Transverse colon (tissue), 4 donors: ENCODE data around the gene CISH. TPM values are rescaled to one million over a fixed set of nuclear protein-coding genes. Genes with fewer than 3 reads are reported as not detected.

Experiments used
- DNase-seq: peaks from one replicate; pipeline ENCODE4 v3.0.0-alpha.2; 2019
- H3K27ac ChIP-seq, 4 donors: fragments of 200-600 bp; sonication (generic); 2 replicates each; pipeline ENCODE4 v1.5.1; 2016 to 2018; ENCODE audit warnings: inconsistent platforms in 4 of 4
- H3K27me3 ChIP-seq: fragments of 200-600 bp; sonication (generic); 2 replicates; pipeline ENCODE4 v1.5.1; 2017; ENCODE audit warnings: inconsistent platforms
- H3K36me3 ChIP-seq, 4 donors: fragments of 200-600 bp; sonication (generic); 2 replicates each; pipeline ENCODE4 v1.5.1; 2017 to 2019; ENCODE audit warnings: inconsistent platforms in 4 of 4
- H3K4me1 ChIP-seq, 4 donors: fragments of 200-600 bp; sonication (generic); 2 replicates each; pipeline ENCODE4 v1.5.1; 2017 to 2020; ENCODE audit warnings: inconsistent platforms in 4 of 4
- H3K4me3 ChIP-seq, 4 donors: fragments of 200-600 bp; sonication (generic); 1 replicate in 1 of 4; 2 replicates in 3 of 4; pipeline versions ENCODE4 v1.5.1 to v1.6.1; 2017 to 2019; ENCODE audit warnings: inconsistent platforms in 4 of 4
- H3K9me3 ChIP-seq, 2 donors: fragments of 200-600 bp; sonication (generic); 2 replicates each; pipeline ENCODE4 v1.5.1; 2017 to 2019; ENCODE audit warnings: inconsistent platforms in 2 of 2
- CTCF ChIP-seq, 5 experiments: fragments of 200-600 bp in 3 of 5; fragments of 450-650 bp in 2 of 5; sonication (generic) in 3 of 5; IDR thresholded peaks; 1 replicate in 2 of 5; 2 replicates in 3 of 5; pipeline ENCODE4 v1.5.1; 2016 to 2017; ENCODE audit warnings: antibody characterized with exemption in 5 of 5, inconsistent platforms in 3 of 5, mild to moderate bottlenecking in 2 of 5, moderate library complexity in 1 of 5
- EP300 ChIP-seq: sonication (generic); formaldehyde crosslinking; IDR thresholded peaks from one replicate; pipeline ENCODE4 v1.6.1; 2017; ENCODE audit warnings: antibody characterized with exemption, low read depth
- POLR2A ChIP-seq: fragments of 450-650 bp; IDR thresholded peaks from one replicate; pipeline ENCODE4 v1.6.1; 2016; ENCODE audit warnings: antibody characterized with exemption, mild to moderate bottlenecking, moderate library complexity
- POLR2AphosphoS5 ChIP-seq, 3 donors: sonication (generic); formaldehyde crosslinking; IDR thresholded peaks; one replicate each; pipeline ENCODE4 v1.6.1; 2016; ENCODE audit warnings: antibody characterized with exemption in 3 of 3
- WGBS, 2 donors: methylation state at CpG; one replicate each; pipeline ENCODE4 v1.1.5; 2018; ENCODE audit warnings: low coverage in 1 of 2; 5-methylcytosine and 5-hydroxymethylcytosine counted together
- in situ Hi-C, 4 donors: fragments of 200-750 bp; cut with MboI; loops; one replicate each; pipeline versions ENCODE4 v1.15.0 to v1.15.1; 2017; ENCODE audit warnings: low sequenced_read_pairs in 3 of 4, low pct_ligation_motif_present in 1 of 4, low pct_unique_long_range_greater_than_20kb in 1 of 4
- intact Hi-C: fragments of 100-400 bp; cut with DNase I; formaldehyde crosslinking; loops from one replicate; pipeline ENCODE4 v1.15.1; 2023; ENCODE audit warnings: low total_unique reads
- total RNA-seq, 4 donors: library from RNA; depleted of rRNA; stranded (reverse); fragments of >200 nt; gene quantifications; one replicate each; pipeline ENCODE4 v1.1.0, GENCODE V29; 2016

Gene CISH
- total RNA-seq, 4 donors from 2014 or later = 3.0 to 15.9 (median 9.2) TPM

GRCh38 chr3:50644561-50644960, 33.0 kb upstream of the CISH start:
- Histone ChIP-seq H3K27ac (no peak overlapping the region), H3K36me3 (peaks cover 0 to 17% (median 5%) of the 10 kb centered on the region in 4 donors), H3K4me1 (no peaks in the 10 kb centered on the region), H3K27me3 (no peaks in the 10 kb centered on the region), H3K4me3 (no peak overlapping the region), H3K9me3 (no peaks in the 10 kb centered on the region)
- intact Hi-C loops (no loop called here), in situ Hi-C loops (no loop called here)
- TF ChIP-seq EP300 = no peak
- TF ChIP-seq POLR2AphosphoS5 (IDR thresholded peaks at IDR 0.05) = no peak
- TF ChIP-seq POLR2A = no peak
- no peak for TF ChIP-seq CTCF (IDR thresholded peaks at IDR 0.05)
- WGBS, 2 donors = 84% methylated on average over 7 of the region's 7 CpGs; no CpG with 5 or more reads in 1 of the 2 donors
- DNase-seq = no peak

DNA sequence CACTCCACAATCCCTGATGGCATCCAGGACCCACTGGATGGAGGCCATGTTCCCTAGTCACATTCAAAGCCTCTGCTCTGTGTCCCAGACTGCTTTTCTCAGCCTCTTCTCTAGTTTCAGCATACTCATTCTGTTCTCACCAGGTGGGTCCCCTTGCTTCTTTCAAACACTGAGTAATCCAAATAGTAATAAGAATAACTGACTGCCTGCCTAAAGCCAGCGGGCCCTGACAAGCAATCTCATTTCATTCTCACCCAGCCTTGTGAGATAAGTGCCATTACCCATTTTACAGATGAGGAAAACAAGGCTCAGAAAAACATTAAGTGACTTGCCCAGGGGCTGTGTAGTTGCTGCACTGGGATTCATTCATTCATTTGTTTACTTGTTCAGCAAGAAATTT, 30.8 kb upstream of the CISH start:
- no peak for DNase-seq
- Histone ChIP-seq H3K27ac (no peak overlapping the region), H3K27me3 (no peaks in the 10 kb centered on the region), H3K4me1 (peaks cover 0 to 2% (median 0%) of the 10 kb centered on the region in 4 donors), H3K9me3 (no peaks in the 10 kb centered on the region), H3K4me3 (no peak overlapping the region), H3K36me3 (peaks cover 0 to 17% (median 5%) of the 10 kb centered on the region in 4 donors)
- WGBS, 2 donors = 87% methylated on average over 1 of the region's 1 CpG; no CpG with 5 or more reads in 1 of the 2 donors
- intact Hi-C loops (no loop called here), in situ Hi-C loops (no loop called here)
- TF ChIP-seq EP300 (no peak), POLR2A (no peak), CTCF (IDR thresholded peaks at IDR 0.05) (no peak), POLR2AphosphoS5 (IDR thresholded peaks at IDR 0.05) (no peak)

- TF ChIP-seq EP300 = no peak
- TF ChIP-seq CTCF (IDR thresholded peaks at IDR 0.05) = no peak
- TF ChIP-seq POLR2AphosphoS5 (IDR thresholded peaks at IDR 0.05) = no peak
- no peak for TF ChIP-seq POLR2A
- Histone ChIP-seq H3K36me3 (peaks cover 0 to 7% (median 3%) of the 10 kb centered on the region in 4 donors), H3K4me1 (peaks cover 0 to 16% (median 6%) of the 10 kb centered on the region in 4 donors), H3K4me3 (no peak overlapping the region), H3K27me3 (no peaks in the 10 kb centered on the region), H3K27ac (no peak overlapping the region), H3K9me3 (no peaks in the 10 kb centered on the region)
- DNase-seq = no peak
- 95% methylated on average over 6 of the region's 6 CpGs; no CpG with 5 or more reads in 1 of the 2 donors for WGBS, 2 donors
- in situ Hi-C loops (no loop called here), intact Hi-C loops (no loop called here)
Observed at GRCh38 chr3:50639055-50639494, 27.5 kb upstream of the CISH start.

DNA sequence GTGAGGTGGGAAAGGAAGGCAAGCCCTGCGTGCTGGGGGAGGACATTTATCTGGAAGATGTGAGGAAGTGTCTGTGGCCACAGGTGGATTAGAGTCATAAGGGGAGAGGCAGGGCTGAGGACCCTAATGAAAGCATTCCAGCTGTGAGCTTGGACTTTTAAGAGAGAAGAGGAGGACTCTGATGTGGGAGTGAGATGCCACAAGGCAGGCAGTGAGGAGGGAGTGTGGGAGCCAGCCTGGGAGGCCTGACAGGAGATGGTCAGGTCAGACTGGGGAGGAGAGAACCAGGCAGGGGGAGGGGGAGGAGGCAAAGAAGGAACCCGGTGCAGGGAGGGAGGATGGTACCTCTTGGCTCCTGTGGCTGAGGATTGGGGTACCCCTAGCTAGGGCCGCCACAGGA, 26.4 kb upstream of the CISH start:
- intact Hi-C loops = no loop called here
- Histone ChIP-seq H3K4me1 (peaks cover 0 to 16% (median 9%) of the 10 kb centered on the region in 4 donors), H3K27me3 (no peaks in the 10 kb centered on the region), H3K27ac (no peak overlapping the region), H3K9me3 (no peaks in the 10 kb centered on the region), H3K4me3 (no peak overlapping the region), H3K36me3 (peaks cover 0 to 6% (median 3%) of the 10 kb centered on the region in 4 donors)
- WGBS, 2 donors = 73 to 81% methylated on average over 3 of the region's 3 CpGs
- in situ Hi-C loops = no loop called here
- no peak for DNase-seq
- TF ChIP-seq EP300 (no peak), CTCF (IDR thresholded peaks at IDR 0.05) (no peak), POLR2A (no peak), POLR2AphosphoS5 (IDR thresholded peaks at IDR 0.05) (no peak)
